Right cardiac atrium (tissue), 5 donors: Measurements from ENCODE around the gene WASHC3. TPM values are rescaled to one million over a fixed set of nuclear protein-coding genes. Genes with fewer than 3 reads are reported as not detected.

Experiments used
- ATAC-seq, 2 donors: fragments of 200-7000 bp; cut with Tn5 transposase; one replicate each; pipeline versions ENCODE4 v1.8.0 to v1.9.1; 2020; ENCODE audit warnings: moderate library complexity in 2 of 2, mild to moderate bottlenecking in 1 of 2
- DNase-seq, 3 donors: peaks; one replicate each; pipeline ENCODE4 v3.0.0-alpha.2; 2020
- H3K27ac ChIP-seq: one replicate; pipeline ENCODE4 v1.5.1; 2013; ENCODE audit warnings: mild to moderate bottlenecking, low read length, control low read depth, moderate library complexity
- H3K27me3 ChIP-seq: one replicate; pipeline ENCODE4 v1.6.1; 2013; ENCODE audit not compliant: control insufficient read depth, insufficient read depth
- H3K4me1 ChIP-seq: one replicate; pipeline ENCODE4 v1.6.1; 2013; ENCODE audit warnings: low read length; ENCODE audit not compliant: control insufficient read depth, insufficient read depth
- H3K4me3 ChIP-seq: one replicate; pipeline ENCODE4 v1.5.1; 2013; ENCODE audit warnings: low read length, control low read depth
- H3K9me3 ChIP-seq: one replicate; pipeline ENCODE4 v1.6.1; 2013; ENCODE audit warnings: low read length; ENCODE audit not compliant: control insufficient read depth
- WGBS: extraction: QIAGEN DNeasy Blood & Tissue Kit; methylation state at CpG from one replicate; pipeline ENCODE4 v1.1.7; 2013; 5-methylcytosine and 5-hydroxymethylcytosine counted together
- intact Hi-C, 4 donors: fragments of 100-400 bp; cut with DNase I; formaldehyde crosslinking; loops; one replicate each; pipeline versions ENCODE4 v1.11.0 to v1.14.0; 2022 to 2023
- polyA plus RNA-seq: library from polyadenylated mRNA; stranded (reverse); fragments of 200-250 nt; gene quantifications from one replicate; pipeline ENCODE4 v1.2.3, GENCODE V29; 2013
- total RNA-seq, 4 donors: library from RNA; stranded (reverse); fragmentation: NEBNext Ultra II Directional; extraction: Animal tissue kit (Norgen Biotek cat#: 25700); gene quantifications; one replicate each; pipeline ENCODE4 v1.2.1, GENCODE V29; 2021
- donor health status: healthy with polysubstance abuse.
- donor health status: DM: no; HTN: yes; CAD: no.
- donor health status: DM: no; HTN: no; CAD: no.
- donor health status: DM: no; HTN: yes; CAD: no; lungs with severe emphysema.
- donor health status: DM: yes; HTN: yes; CAD: no.

The WASHC3 gene
- total and polyA plus RNA-seq, 5 donors, result 35.3 to 57.7 (median 38.0) TPM

GRCh38 chr12:102016472-102016871 is 45.3 kb downstream of the WASHC3 start:
- H3K4me3 ChIP-seq, result no peak overlapping the region
- no peaks in the 10 kb centered on the region for H3K4me1 ChIP-seq
- ATAC-seq (no peak), DNase-seq (no peak)
- WGBS, result 81% methylated on average over 1 of the region's 1 CpG
- H3K27me3 ChIP-seq, result no peaks in the 10 kb centered on the region
- no peaks in the 10 kb centered on the region for H3K9me3 ChIP-seq
- no peak overlapping the region for H3K27ac ChIP-seq
- intact Hi-C loops, result no loop called here

DNA sequence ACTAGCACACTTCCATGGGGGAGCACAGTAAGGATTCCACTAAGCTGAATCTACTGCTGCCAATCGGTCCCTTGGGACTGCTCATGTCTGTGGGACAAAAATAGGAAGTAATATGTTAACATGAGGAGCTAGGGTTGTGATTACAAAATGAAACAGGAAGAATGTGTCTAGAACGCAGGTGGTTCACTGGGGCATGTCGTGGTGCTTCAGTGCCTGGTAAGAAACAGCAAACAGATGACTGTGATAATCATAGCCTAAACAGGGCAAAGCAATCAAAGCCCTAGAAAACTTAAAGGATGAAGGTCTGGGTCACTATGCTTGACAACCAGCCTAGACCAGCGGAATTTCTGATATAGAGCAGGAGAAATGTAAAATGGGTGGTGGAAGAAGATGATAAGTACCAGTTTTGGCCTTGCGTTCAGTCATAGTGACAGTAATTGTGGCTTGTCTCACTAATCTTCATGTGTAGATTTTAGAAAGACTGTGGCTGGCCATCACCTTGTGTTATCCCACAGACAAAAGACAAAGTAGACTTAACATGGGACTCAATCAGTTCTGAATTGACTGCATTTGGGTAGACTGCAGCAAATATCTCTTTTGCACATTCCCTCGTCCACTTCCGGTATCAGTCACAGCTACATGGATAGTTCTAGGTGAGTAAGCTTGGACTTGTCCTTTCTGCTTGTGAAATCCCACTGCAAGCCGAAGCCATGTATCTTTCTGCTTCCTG is 51.4 kb downstream of the WASHC3 start:
- intact Hi-C loops, result no loop called here
- Histone ChIP-seq H3K9me3 (no peaks in the 10 kb centered on the region), H3K27ac (no peak overlapping the region), H3K27me3 (no peaks in the 10 kb centered on the region), H3K4me1 (no peaks in the 10 kb centered on the region), H3K4me3 (no peak overlapping the region)
- 84% methylated on average over 8 of the region's 8 CpGs for WGBS
- DNase-seq, result no peak
- no peak for ATAC-seq

GRCh38 chr12:102009796-102010195 is 52.0 kb downstream of the WASHC3 start:
- Histone ChIP-seq H3K4me3 (no peak overlapping the region), H3K27me3 (no peaks in the 10 kb centered on the region), H3K27ac (no peak overlapping the region), H3K4me1 (no peaks in the 10 kb centered on the region), H3K9me3 (no peaks in the 10 kb centered on the region)
- intact Hi-C loops, result no loop called here
- 97% methylated on average over 3 of the region's 3 CpGs for WGBS
- DNase-seq (no peak), ATAC-seq (no peak)

DNA sequence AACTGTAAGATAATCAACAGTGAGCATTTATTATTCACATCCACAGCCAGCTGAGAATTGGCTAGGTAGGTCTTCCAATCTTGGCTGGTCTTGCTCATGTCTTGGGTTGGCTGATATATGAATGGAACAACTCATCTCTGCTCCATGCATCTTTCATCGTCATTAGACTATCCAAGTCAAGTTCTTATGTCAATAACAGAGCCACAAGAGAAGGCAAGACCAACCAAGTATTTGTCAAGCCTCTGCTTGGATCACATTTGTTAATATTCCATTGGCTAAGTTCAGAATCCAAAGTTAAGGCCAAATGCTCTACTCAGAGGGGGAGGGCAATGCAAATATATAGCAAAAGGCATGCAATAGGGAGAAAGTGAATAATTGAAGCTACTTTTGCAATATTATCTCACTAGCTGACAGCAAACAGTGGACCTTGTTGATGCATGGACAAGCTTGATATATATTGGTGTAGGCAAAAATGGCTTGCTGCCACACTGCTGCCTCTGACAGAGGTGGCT is 53.1 kb downstream of the WASHC3 start:
- H3K4me1 ChIP-seq, result no peaks in the 10 kb centered on the region
- H3K9me3 ChIP-seq, result no peaks in the 10 kb centered on the region
- no peak for DNase-seq
- no peak overlapping the region for H3K27ac ChIP-seq
- no peaks in the 10 kb centered on the region for H3K27me3 ChIP-seq
- no peak for ATAC-seq
- WGBS, result 89% methylated on average over 1 of the region's 1 CpG
- intact Hi-C loops, result no loop called here
- no peak overlapping the region for H3K4me3 ChIP-seq

- Histone ChIP-seq H3K4me1 (no peaks in the 10 kb centered on the region), H3K9me3 (no peaks in the 10 kb centered on the region), H3K27ac (no peak overlapping the region), H3K27me3 (no peaks in the 10 kb centered on the region), H3K4me3 (no peak overlapping the region)
- ATAC-seq (no peak), DNase-seq (no peak)
- intact Hi-C loops, result no loop called here
- 84% methylated on average over 5 of the region's 5 CpGs for WGBS
These were observed 56.5 kb downstream of the WASHC3 start for GRCh38 chr12:102005256-102005655.

- intact Hi-C loops, result no loop called here
- ATAC-seq (no peak), DNase-seq (no peak)
- no peak overlapping the region for H3K4me3 ChIP-seq
- H3K9me3 ChIP-seq, result no peaks in the 10 kb centered on the region
- H3K4me1 ChIP-seq, result no peaks in the 10 kb centered on the region
- no peaks in the 10 kb centered on the region for H3K27me3 ChIP-seq
- 86% methylated on average over 5 of the region's 5 CpGs for WGBS
- no peak overlapping the region for H3K27ac ChIP-seq
These were observed 64.7 kb downstream of the WASHC3 start for GRCh38 chr12:101997102-101997501.

GRCh38 chr12:101995684-101996083 is 66.1 kb downstream of the WASHC3 start:
- WGBS, result 73% methylated on average over 4 of the region's 4 CpGs
- intact Hi-C loops, result no loop called here
- ATAC-seq, result no peak
- Histone ChIP-seq H3K9me3 (no peaks in the 10 kb centered on the region), H3K27me3 (no peaks in the 10 kb centered on the region), H3K4me3 (no peak overlapping the region), H3K4me1 (no peaks in the 10 kb centered on the region), H3K27ac (no peak overlapping the region)
- no peak for DNase-seq

GRCh38 chr12:101992091-101992490 is 69.7 kb downstream of the WASHC3 start:
- DNase-seq (no peak), ATAC-seq (no peak)
- Histone ChIP-seq H3K4me3 (no peak overlapping the region), H3K27me3 (no peaks in the 10 kb centered on the region), H3K9me3 (no peaks in the 10 kb centered on the region), H3K27ac (no peak overlapping the region), H3K4me1 (no peaks in the 10 kb centered on the region)
- intact Hi-C loops, result no loop called here
- WGBS, result 64% methylated on average over 2 of the region's 2 CpGs

- DNase-seq (no peak), ATAC-seq (peak in 1 of 2 donors; percentile 24)
- 62% methylated on average over 5 of the region's 5 CpGs for WGBS
- intact Hi-C loops, result no loop called here
- Histone ChIP-seq H3K4me1 (peaks cover 2% of the 10 kb centered on the region), H3K27ac (no peak overlapping the region), H3K27me3 (no peaks in the 10 kb centered on the region), H3K4me3 (no peak overlapping the region), H3K9me3 (no peaks in the 10 kb centered on the region)
These were observed 79.5 kb downstream of the WASHC3 start for GRCh38 chr12:101982307-101982706.

- peaks cover 2% of the 10 kb centered on the region for H3K4me1 ChIP-seq
- DNase-seq, result no peak
- intact Hi-C loops, result no loop called here
- 51% methylated on average over 2 of the region's 2 CpGs for WGBS
- no peak overlapping the region for H3K4me3 ChIP-seq
- H3K27me3 ChIP-seq, result no peaks in the 10 kb centered on the region
- ATAC-seq, result no peak
- H3K27ac ChIP-seq, result no peak overlapping the region
- H3K9me3 ChIP-seq, result no peaks in the 10 kb centered on the region
These were observed 79.9 kb downstream of the WASHC3 start for GRCh38 chr12:101981868-101982267.

- Histone ChIP-seq H3K27ac (no peak overlapping the region), H3K27me3 (no peaks in the 10 kb centered on the region), H3K4me3 (no peak overlapping the region), H3K4me1 (no peaks in the 10 kb centered on the region), H3K9me3 (no peaks in the 10 kb centered on the region)
- 81% methylated on average over 1 of the region's 1 CpG for WGBS
- intact Hi-C loops, result no loop called here
- no peak for DNase-seq
- ATAC-seq, result no peak
These were observed 93.0 kb downstream of the WASHC3 start for GRCh38 chr12:101968770-101969169.

- H3K4me1 ChIP-seq, result no peaks in the 10 kb centered on the region
- no peaks in the 10 kb centered on the region for H3K9me3 ChIP-seq
- H3K4me3 ChIP-seq, result no peak overlapping the region
- H3K27ac ChIP-seq, result no peak overlapping the region
- intact Hi-C loops, result no loop called here
- H3K27me3 ChIP-seq, result no peaks in the 10 kb centered on the region
- WGBS, result 69% methylated on average over 4 of the region's 4 CpGs
- ATAC-seq (no peak), DNase-seq (no peak)
These were observed 94.3 kb downstream of the WASHC3 start for GRCh38 chr12:101967506-101967905.
